SK-N-SH (cell line): Measurements from ENCODE around the gene TOM1L2. TPM values are rescaled to one million over a fixed set of nuclear protein-coding genes. Genes with fewer than 3 reads are reported as not detected.
A peak's percentile ranks its signal among the peaks of the same experiment; 100 is the strongest.

ENCODE experiments used
- CTCF ChIA-PET: fragments of 300-600, 350-600 bp; formaldehyde crosslinking; extraction: SDS; loops from one replicate; lab custom pipeline; 2021; lab: Yijun Ruan, JAX
- POLR2A ChIA-PET: fragments of 350-600 bp; sonication (Branson Sonifier 250); formaldehyde crosslinking; extraction: SDS; loops from one replicate; lab custom pipeline; 2020; ENCODE audit warnings: antibody characterized with exemption, inconsistent platforms; lab: Yijun Ruan, JAX
- DNase-seq: peaks from one replicate; pipeline ENCODE4 v3.0.0; 2012
- H2AFZ ChIP-seq: fragments of 200-600 bp; sonication (generic); 2 replicates; pipeline ENCODE4 v1.8.1; 2016; ENCODE audit warnings: antibody characterized with exemption, mild to moderate bottlenecking, low read depth
- H3F3A ChIP-seq: fragments of 200-600 bp; sonication (generic); replicated peaks from 2 replicates; pipeline ENCODE3; 2016; ENCODE audit warnings: antibody characterized with exemption, mild to moderate bottlenecking; ENCODE audit not compliant: insufficient read depth
- H3K27ac ChIP-seq, 2 experiments: fragments of 200-500 bp in 1 of 2; fragments of 200-600 bp in 1 of 2; sonication (Bioruptor generic) in 1 of 2; sonication (generic), shearing (Covaris generic) in 1 of 2; 2 replicates each; pipeline versions ENCODE4 v1.5.1 to v1.6.1; 2014 to 2016; ENCODE audit warnings: low read depth in 2 of 2, inconsistent platforms in 1 of 2, low read length in 1 of 2, mild to moderate bottlenecking in 1 of 2, mixed read lengths in 1 of 2
- H3K27me3 ChIP-seq: fragments of 200-600 bp; sonication (generic), shearing (Covaris generic); 2 replicates; pipeline ENCODE4 v1.6.1; 2016; ENCODE audit warnings: mixed run types; ENCODE audit not compliant: insufficient read depth
- H3K36me3 ChIP-seq, 2 experiments: fragments of 200-500 bp in 1 of 2; fragments of 200-600 bp in 1 of 2; sonication (Bioruptor generic) in 1 of 2; sonication (generic) in 1 of 2; replicated peaks in 1 of 2; 2 replicates each; pipeline versions ENCODE3 to v1.5.1; 2014 to 2016; ENCODE audit warnings: low read length in 1 of 2, mild to moderate bottlenecking in 1 of 2; ENCODE audit not compliant: insufficient read depth in 2 of 2, control insufficient read depth in 1 of 2
- H3K4me1 ChIP-seq, 2 experiments: fragments of 200-500 bp in 1 of 2; fragments of 200-600 bp in 1 of 2; sonication (Bioruptor generic) in 1 of 2; sonication (generic), shearing (Covaris generic) in 1 of 2; 2 replicates each; pipeline versions ENCODE4 v1.5.1 to v1.6.1; 2014 to 2016; ENCODE audit warnings: low read depth in 1 of 2, low read length in 1 of 2, mixed run types in 1 of 2; ENCODE audit not compliant: insufficient read depth in 2 of 2, control insufficient read depth in 1 of 2
- H3K4me2 ChIP-seq: fragments of 200-600 bp; sonication (generic), shearing (Covaris generic); 2 replicates; pipeline ENCODE4 v1.6.1; 2017; ENCODE audit warnings: mixed run types
- H3K4me3 ChIP-seq, 2 experiments: fragments of 200-500 bp in 1 of 2; fragments of 200-600 bp in 1 of 2; sonication (Bioruptor generic) in 1 of 2; sonication (generic), shearing (Covaris generic) in 1 of 2; 2 replicates each; pipeline versions ENCODE4 v1.5.1 to v1.8.1; 2014 to 2016; ENCODE audit warnings: low read depth in 2 of 2, inconsistent platforms in 1 of 2, low read length in 1 of 2, mild to moderate bottlenecking in 1 of 2, mixed read lengths in 1 of 2, moderate library complexity in 1 of 2
- H3K79me2 ChIP-seq: fragments of 200-600 bp; sonication (generic); 2 replicates; pipeline ENCODE4 v1.8.1; 2017; ENCODE audit warnings: mild to moderate bottlenecking; ENCODE audit not compliant: insufficient read depth
- H3K9ac ChIP-seq: fragments of 200-600 bp; sonication (generic); 2 replicates; pipeline ENCODE4 v1.6.1; 2017; ENCODE audit warnings: mixed run types
- H3K9me2 ChIP-seq: fragments of 200-600 bp; sonication (generic); 2 replicates; pipeline ENCODE4 v1.6.1; 2017; ENCODE audit warnings: mixed run types
- H3K9me3 ChIP-seq: fragments of 200-600 bp; sonication (generic); 2 replicates; pipeline ENCODE4 v1.6.1; 2017; ENCODE audit warnings: mixed run types, mild to moderate bottlenecking, moderate library complexity
- H4K20me1 ChIP-seq: fragments of 200-600 bp; sonication (generic); 2 replicates; pipeline ENCODE4 v1.6.1; 2017; ENCODE audit warnings: mild to moderate bottlenecking, mixed run types; ENCODE audit not compliant: insufficient read depth
- CTCF ChIP-seq: fragments of 200-600 bp; sonication (generic); IDR thresholded peaks from 2 replicates; pipeline ENCODE4 v1.6.1; 2017; ENCODE audit warnings: antibody characterized with exemption, mild to moderate bottlenecking, moderate library complexity
- ELF1 ChIP-seq: IDR thresholded peaks from 2 replicates; pipeline ENCODE4 v1.4.0; 2012
- FOSL2 ChIP-seq: IDR thresholded peaks from 2 replicates; pipeline ENCODE4 v1.4.0; 2012; ENCODE audit warnings: low read depth, mild to moderate bottlenecking, moderate library complexity, borderline replicate concordance
- FOXJ3 ChIP-seq: sonication (generic); formaldehyde crosslinking; IDR thresholded peaks from 2 replicates; pipeline ENCODE4 v1.5.1; 2020; ENCODE audit warnings: mild to moderate bottlenecking, missing genetic modification reagents
- MAX ChIP-seq: IDR thresholded peaks from 2 replicates; pipeline ENCODE4 v1.4.0; 2012; ENCODE audit warnings: low read depth
- NFIC ChIP-seq: IDR thresholded peaks from 2 replicates; pipeline ENCODE4 v1.4.0; 2012; ENCODE audit warnings: borderline replicate concordance
- NRF1 ChIP-seq: IDR thresholded peaks from 2 replicates; pipeline ENCODE4 v1.6.1; 2012; ENCODE audit warnings: low read depth, mild to moderate bottlenecking, low read length
- RCOR1 ChIP-seq: fragments of 150-350 bp; IDR thresholded peaks from 2 replicates; pipeline ENCODE4 v1.6.1; 2017; ENCODE audit warnings: antibody characterized with exemption, low read length
- RXRA ChIP-seq: IDR thresholded peaks from 2 replicates; pipeline ENCODE4 v1.4.0; 2012; ENCODE audit warnings: low read depth, mild to moderate bottlenecking, borderline replicate concordance
- SIN3A ChIP-seq: IDR thresholded peaks from 2 replicates; pipeline ENCODE4 v1.6.1; 2012; ENCODE audit warnings: low read depth, mild to moderate bottlenecking, low read length, moderate library complexity, borderline replicate concordance
- TEAD4 ChIP-seq: IDR thresholded peaks from 2 replicates; pipeline ENCODE4 v1.4.0; 2012; ENCODE audit warnings: mild to moderate bottlenecking, borderline replicate concordance; ENCODE audit not compliant: insufficient read depth
- USF1 ChIP-seq: IDR thresholded peaks from 2 replicates; pipeline ENCODE4 v1.4.0; 2012; ENCODE audit warnings: low read depth, borderline replicate concordance
- WGBS: methylation state at CpG from one replicate; pipeline ENCODE4 v1.1.6; 2017; ENCODE audit warnings: low lambda C conversion rate; 5-methylcytosine and 5-hydroxymethylcytosine counted together
- polyA plus RNA-seq, 3 experiments: library from polyadenylated mRNA; depleted of rRNA; stranded (reverse); fragments of >200 nt; gene quantifications; 2 replicates each; pipeline ENCODE4 v1.2.3, GENCODE V29; 2012
- TF ChIP-seq, protein P1 (sequence below): fragments of 150-350 bp; IDR thresholded peaks from 2 replicates; pipeline ENCODE4 v1.6.1; 2016; ENCODE audit warnings: mild to moderate bottlenecking, low read depth, low read length

TOM1L2 gene
- polyA plus RNA-seq, 1 of the 3 experiments (the other 2 are of a cell fraction) = 85.4 TPM

- H3K79me2 ChIP-seq = no peaks in the 10 kb centered on the region
- CTCF ChIA-PET = interaction anchor here (0.7 to 5.6 kb wide), 7 partner anchors 8 to 213 kb away, joined by 3 to 32 read pairs (median 7); no protein-coding TSS in a partner anchor
- H3K4me3 ChIP-seq = no peak overlapping the region; a peak in 1 of 4 replicates
- no peak for TF ChIP-seq SIN3A
- no peak for TF ChIP-seq TEAD4
- no peak for TF ChIP-seq CTCF
- no peak for TF ChIP-seq USF1
- WGBS = 91% methylated on average over 5 of the region's 7 CpGs
- H3K4me2 ChIP-seq = no peak overlapping the region
- H3F3A ChIP-seq = peaks cover 9% of the 10 kb centered on the region
- H3K36me3 ChIP-seq = peaks cover 0 to 34% of the 10 kb centered on the region in 2 experiments
- no peaks in the 10 kb centered on the region for H3K27me3 ChIP-seq
- peak overlapping the region in 1 of 2 experiments; percentile 86; a peak in 1 of 4 replicates for H3K27ac ChIP-seq
- H3K9ac ChIP-seq = no peak overlapping the region
- H2AFZ ChIP-seq = no peak overlapping the region
- H3K4me1 ChIP-seq = peaks cover 40 to 94% of the 10 kb centered on the region in 2 experiments
- H3K9me3 ChIP-seq = no peaks in the 10 kb centered on the region
- peaks cover 7% of the 10 kb centered on the region; the same call in 1 of the 2 replicates for H4K20me1 ChIP-seq
- POLR2A ChIA-PET = interaction anchor here (0.9 to 1.2 kb wide), 2 partner anchors 9 to 16 kb away, joined by 3 to 7 read pairs; partner anchors contain the start of gene SREBF1
- no peak for DNase-seq
- H3K9me2 ChIP-seq = no peaks in the 10 kb centered on the region
These were observed 151.6 kb downstream of the TOM1L2 start for GRCh38 chr17:17820463-17821158.

DNA sequence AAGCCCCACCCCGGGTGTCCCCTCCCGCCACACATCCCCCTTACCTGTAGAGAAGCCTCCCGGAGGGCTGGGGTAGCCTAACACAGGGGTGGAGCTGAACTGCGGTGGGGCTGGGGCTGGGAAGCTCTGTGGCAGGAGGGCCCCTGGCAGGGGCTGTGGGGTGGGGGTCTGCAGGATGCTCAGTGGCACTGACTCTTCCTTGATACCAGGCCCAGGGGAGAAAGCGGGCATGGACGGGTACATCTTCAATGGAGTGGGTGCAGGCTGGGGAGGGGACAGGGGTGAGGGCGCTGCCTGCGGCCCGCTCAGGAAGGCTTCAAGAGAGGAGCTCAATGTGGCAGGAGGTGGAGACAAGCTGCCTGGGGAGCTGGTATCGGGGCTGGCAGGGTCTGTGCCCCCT, 152.2 kb downstream of the TOM1L2 start:
- ChIA-PET POLR2A (interaction anchor here (0.9 to 1.2 kb wide), 2 partner anchors 10 to 16 kb away, joined by 3 to 7 read pairs; partner anchors contain the start of gene SREBF1), CTCF (interaction anchor here (0.7 to 5.6 kb wide), 8 partner anchors 7 to 214 kb away, joined by 3 to 32 read pairs (median 6); no protein-coding TSS in a partner anchor)
- no peak for DNase-seq
- Histone ChIP-seq H3K9me2 (no peaks in the 10 kb centered on the region), H3K27me3 (no peaks in the 10 kb centered on the region), H2AFZ (no peak overlapping the region), H3K9ac (no peak overlapping the region), H3F3A (peaks cover 9% of the 10 kb centered on the region), H3K4me2 (peak overlapping the region; percentile 48; the same call in 1 of the 2 replicates), H3K4me1 (peaks cover 39 to 94% of the 10 kb centered on the region in 2 experiments), H3K36me3 (peaks cover 0 to 39% of the 10 kb centered on the region in 2 experiments), H4K20me1 (peaks cover 7% of the 10 kb centered on the region; the same call in 1 of the 2 replicates), H3K4me3 (no peak overlapping the region; a peak in 1 of 4 replicates), H3K27ac (peak overlapping the region in 1 of 2 experiments; percentile 54; a peak in 1 of 4 replicates), H3K79me2 (no peaks in the 10 kb centered on the region), H3K9me3 (no peaks in the 10 kb centered on the region)
- 83% methylated on average over 7 of the region's 10 CpGs for WGBS
- TF ChIP-seq RCOR1 (no peak), FOSL2 (no peak), NFIC (no peak), FOXJ3 (no peak), MAX (no peak), NRF1 (no peak), RXRA (no peak), ELF1 (no peak)
- TF ChIP-seq, protein P1, sequence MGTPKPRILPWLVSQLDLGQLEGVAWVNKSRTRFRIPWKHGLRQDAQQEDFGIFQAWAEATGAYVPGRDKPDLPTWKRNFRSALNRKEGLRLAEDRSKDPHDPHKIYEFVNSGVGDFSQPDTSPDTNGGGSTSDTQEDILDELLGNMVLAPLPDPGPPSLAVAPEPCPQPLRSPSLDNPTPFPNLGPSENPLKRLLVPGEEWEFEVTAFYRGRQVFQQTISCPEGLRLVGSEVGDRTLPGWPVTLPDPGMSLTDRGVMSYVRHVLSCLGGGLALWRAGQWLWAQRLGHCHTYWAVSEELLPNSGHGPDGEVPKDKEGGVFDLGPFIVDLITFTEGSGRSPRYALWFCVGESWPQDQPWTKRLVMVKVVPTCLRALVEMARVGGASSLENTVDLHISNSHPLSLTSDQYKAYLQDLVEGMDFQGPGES = no peak
